K562 (cell line): ENCODE data around the gene TUBB6. TPM values are rescaled to one million over a fixed set of nuclear protein-coding genes. Genes with fewer than 3 reads are reported as not detected.

Experiments
- ATAC-seq: fragments of 200-7000 bp; cut with Tn5 transposase; 3 replicates; pipeline ENCODE4 v1.9.1; 2020; ENCODE audit warnings: moderate library complexity
- BruUV-seq: library from RNA; stranded (reverse); fragments of 400-500 nt; replicated peaks from 2 replicates; lab custom pipeline; 2021; lab: Mats Ljungman, UMichigan
- CTCF ChIA-PET: fragments of 300-600 bp; formaldehyde crosslinking; extraction: SDS; loops from one replicate; lab custom pipeline; 2021; ENCODE audit warnings: low intra/inter-chr PET ratio; lab: Yijun Ruan, JAX
- POLR2A ChIA-PET: fragments of 300-600, 350-650 bp; sonication (Branson Sonifier 250); formaldehyde crosslinking; extraction: SDS; loops from one replicate; lab custom pipeline; 2021; ENCODE audit warnings: antibody characterized with exemption, inconsistent platforms; lab: Yijun Ruan, JAX
- DNase-seq, 4 experiments: peaks; one replicate each; pipeline versions ENCODE4 v3.0.0 to v3.0.0-alpha.2; 2011 to 2018; ENCODE audit warnings: low spot score in 3 of 4, mixed read lengths in 3 of 4; ENCODE audit errors: extremely low read depth in 1 of 4
- FAIRE-seq: peaks from 2 replicates; lab custom pipeline; 2011; peaks lifted over from hg19 to GRCh38; lab: Jason Lieb, UNC
- H2AFZ ChIP-seq: 2 replicates; pipeline ENCODE4 v1.6.0; 2011; ENCODE audit warnings: low read depth, low read length, control low read depth, inconsistent platforms
- H3K27ac ChIP-seq: fragments of 200-600 bp; 3 replicates; pipeline ENCODE4 v1.8.0; 2011; ENCODE audit warnings: low read depth, mild to moderate bottlenecking, control low read depth, inconsistent platforms, low read length, moderate library complexity, mixed read lengths; ENCODE audit errors: extremely low read depth
- H3K27me3 ChIP-seq, 2 experiments: fragments of 300-600 bp in 1 of 2; 2 replicates in 1 of 2; 3 replicates in 1 of 2; pipeline versions ENCODE4 v1.6.0 to v1.8.0; 2011; ENCODE audit warnings: inconsistent platforms in 2 of 2, low read length in 2 of 2, mild to moderate bottlenecking in 1 of 2, mixed read lengths in 1 of 2, moderate library complexity in 1 of 2; ENCODE audit not compliant: control insufficient read depth in 2 of 2, insufficient read depth in 2 of 2
- H3K36me3 ChIP-seq: fragments of 300-600 bp; 3 replicates; pipeline ENCODE4 v1.8.0; 2011; ENCODE audit warnings: mild to moderate bottlenecking, low read length, inconsistent platforms; ENCODE audit not compliant: control insufficient read depth, insufficient read depth
- H3K4me1 ChIP-seq, 2 experiments: fragments of 200-600 bp in 1 of 2; replicated peaks in 1 of 2; 2 replicates in 1 of 2; 3 replicates in 1 of 2; pipeline versions ENCODE4 v1.5.1 to v1.8.0; 2011; ENCODE audit warnings: inconsistent platforms in 2 of 2, low read length in 2 of 2, mild to moderate bottlenecking in 1 of 2, mixed read lengths in 1 of 2, moderate library complexity in 1 of 2; ENCODE audit not compliant: control insufficient read depth in 2 of 2, insufficient read depth in 2 of 2
- H3K4me2 ChIP-seq: 2 replicates; pipeline ENCODE4 v1.6.1; 2011; ENCODE audit warnings: low read length, control low read depth, inconsistent platforms, mixed read lengths; ENCODE audit not compliant: insufficient read depth
- H3K4me3 ChIP-seq: fragments of 200-600 bp; sonication (generic), shearing (Covaris generic); 2 replicates; pipeline ENCODE4 v1.5.1; 2016; ENCODE audit warnings: control low read depth, inconsistent platforms
- H3K79me2 ChIP-seq: fragments of 200-600 bp; 3 replicates; pipeline ENCODE4 v1.8.0; 2011; ENCODE audit warnings: low read length, inconsistent platforms; ENCODE audit not compliant: control insufficient read depth, insufficient read depth
- H3K9ac ChIP-seq, 2 experiments: 2 replicates each; pipeline versions ENCODE4 v1.6.0 to v1.6.1; 2011; ENCODE audit warnings: low read depth in 2 of 2, low read length in 2 of 2, control low read depth in 1 of 2, inconsistent platforms in 1 of 2, mild to moderate bottlenecking in 1 of 2, mixed read lengths in 1 of 2; ENCODE audit not compliant: insufficient read depth in 1 of 2
- H3K9me1 ChIP-seq: one replicate; pipeline ENCODE4 v1.6.0; 2011; ENCODE audit warnings: inconsistent platforms, mild to moderate bottlenecking, low read length, moderate library complexity; ENCODE audit not compliant: control insufficient read depth, insufficient read depth
- H3K9me3 ChIP-seq: replicated peaks from 2 replicates; pipeline ENCODE4 v1.5.1; 2011; ENCODE audit warnings: low read depth, low read length, inconsistent platforms; ENCODE audit not compliant: control insufficient read depth, insufficient read depth
- H4K20me1 ChIP-seq: replicated peaks from 2 replicates; pipeline ENCODE4 v1.6.1; 2011; ENCODE audit warnings: low read length, inconsistent platforms, mixed read lengths; ENCODE audit not compliant: control insufficient read depth, insufficient read depth
- CTBP1 ChIP-seq: fragments of 450-650 bp; IDR thresholded peaks from 2 replicates; pipeline ENCODE4 v1.6.1; 2016; ENCODE audit warnings: borderline replicate concordance
- MAFK ChIP-seq: IDR thresholded peaks from 2 replicates; pipeline ENCODE4 v1.6.1; 2011; ENCODE audit warnings: low read length, improper control_type of control experiment
- POLR2AphosphoS5 ChIP-seq: IDR thresholded peaks from 2 replicates; pipeline ENCODE4 v1.6.1; 2011; ENCODE audit warnings: mild to moderate bottlenecking, low read depth, low read length, moderate library complexity; ENCODE audit not compliant: control insufficient read depth, insufficient read depth
- POLR2G ChIP-seq: fragments of 200-400 bp; formaldehyde crosslinking; IDR thresholded peaks from 2 replicates; pipeline ENCODE4 v1.6.1; 2017; ENCODE audit warnings: low read depth, mild to moderate bottlenecking, antibody characterized with exemption, low read length, moderate library complexity
- POLR3G ChIP-seq: IDR thresholded peaks from 2 replicates; pipeline ENCODE4 v1.6.1; 2011; ENCODE audit not compliant: insufficient read length, insufficient replicate concordance; ENCODE audit errors: extremely low read depth
- TBP ChIP-seq: optimal IDR thresholded peaks from 2 replicates; pipeline ENCODE3; 2011; ENCODE audit warnings: low read depth, low read length, improper control_type of control experiment
- TEAD4 ChIP-seq, 2 experiments: sonication (generic) in 1 of 2; formaldehyde crosslinking in 1 of 2; IDR thresholded peaks; 2 replicates each; pipeline versions ENCODE4 v1.6.1 to v1.8.0; 2012 to 2022; ENCODE audit warnings: borderline replicate concordance in 1 of 2, inconsistent platforms in 1 of 2, low read length in 1 of 2, mild to moderate bottlenecking in 1 of 2, missing genetic modification reagents in 1 of 2
- THRA ChIP-seq: fragments of 450-650 bp; IDR thresholded peaks from 2 replicates; pipeline ENCODE4 v1.6.1; 2017; ENCODE audit warnings: mild to moderate bottlenecking, moderate library complexity
- ZBTB33 ChIP-seq: sonication (generic); formaldehyde crosslinking; IDR thresholded peaks from 2 replicates; pipeline ENCODE4 v1.8.1; 2023; ENCODE audit warnings: mild to moderate bottlenecking, missing genetic modification reagents
- WGBS: fragments of 100-300 bp; shearing (Covaris generic); methylation state at CpG from one replicate; pipeline ENCODE4 v1.1.6; 2016; ENCODE audit warnings: low coverage, mixed read lengths; ENCODE audit not compliant: insufficient coverage; ENCODE audit errors: missing lambda C conversion rate; 5-methylcytosine and 5-hydroxymethylcytosine counted together
- in situ Hi-C: fragments of 300-500 bp; cut with MboI; formaldehyde crosslinking; loops from 4 replicates; pipeline ENCODE4 v1.15.0; 2018; ENCODE audit warnings: inconsistent platforms, mixed read lengths
- intact Hi-C: fragments of 100-400 bp; cut with micrococcal nuclease; formaldehyde crosslinking; loops from 2 replicates; pipeline ENCODE4 v1.14.2; 2022
- polyA plus RNA-seq, 8 experiments: library from polyadenylated mRNA; depleted of rRNA in 4 of 8; stranded (reverse) in 5 of 8; unstranded in 3 of 8; fragments of >200 nt; fragmentation: Nextera tagmentation in 2 of 8; fragmentation: Illumina TruSeq in 1 of 8; extraction: Ambion mirVana in 2 of 8; extraction: Trizol in 1 of 8; gene quantifications; 2 replicates each; pipeline versions ENCODE4 v1.2.1 to v1.2.3, GENCODE V29; 2011 to 2014; ENCODE audit warnings: inconsistent platforms in 1 of 8, missing spikeins in 1 of 8
- total RNA-seq, 7 experiments: library from RNA; depleted of rRNA in 6 of 7; stranded (reverse); fragments of >200 nt in 6 of 7; fragmentation: Illumina TruSeq in 2 of 7; extraction: Trizol in 2 of 7; gene quantifications; 2 replicates each; pipeline versions ENCODE4 v1.2.1 to v1.2.3, GENCODE V29; 2011 to 2021; ENCODE audit warnings: low replicate concordance in 1 of 7

TUBB6 gene
- total and polyA plus RNA-seq, 9 of the 15 experiments (the other 6 are each of a cell fraction or from before 2014, with no cell fraction given) = 43.9 to 404 (median 81.1) TPM

- in situ Hi-C loops = no loop called here
- BruUV-seq = TSS peak; percentile 65
- FAIRE-seq (no peak), ATAC-seq (no peak), DNase-seq (no peak)
- peaks cover 9% of the 10 kb centered on the region; the same call in 1 of the 3 replicates for H3K79me2 ChIP-seq
- no peaks in the 10 kb centered on the region for H3K27me3 ChIP-seq
- H3K4me2 ChIP-seq = no peak overlapping the region
- no peak overlapping the region for H3K9ac ChIP-seq
- H3K9me3 ChIP-seq = no peaks in the 10 kb centered on the region
- no peak overlapping the region for H3K27ac ChIP-seq
- intact Hi-C loops = loop anchor here (5.0 kb wide), 1 partner anchor 43 kb away; no protein-coding TSS in a partner anchor
- WGBS = 93% methylated on average over 22 of the region's 29 CpGs
- POLR2A ChIA-PET = interaction anchor here (0.6 to 4.1 kb wide), 4 partner anchors 9 to 1242 kb away, joined by 3 to 22 read pairs (median 7); no protein-coding TSS in a partner anchor
- CTCF ChIA-PET = interaction anchor here (0.5 kb wide), 1 partner anchor 833 kb away, joined by 4 read pairs; no protein-coding TSS in a partner anchor
- peaks cover 0 to 7% of the 10 kb centered on the region in 2 experiments; a peak in 3 of 5 replicates for H3K4me1 ChIP-seq
- TF ChIP-seq TEAD4 (IDR thresholded peaks at IDR 0.05; ENCODE audit: low read length) (no peak), TEAD4 (CRISPR knock-in tag; IDR thresholded peaks at IDR 0.05; ENCODE audit: borderline replicate concordance) (no peak), MAFK (no peak), POLR2AphosphoS5 (0 out of 2 replicates have a peak, but pooled peaks have one; percentile 16), CTBP1 (no peak), TBP (no peak), ZBTB33 (CRISPR knock-in tag) (peak; percentile 61; the same call in 1 of the 2 replicates), POLR3G (no peak), POLR2G (0 out of 2 replicates have a peak, but pooled peaks have one; percentile 2), THRA (no peak)
- no peak overlapping the region for H2AFZ ChIP-seq
- H3K36me3 ChIP-seq = peaks cover 80% of the 10 kb centered on the region
- no peaks in the 10 kb centered on the region for H4K20me1 ChIP-seq
- no peak overlapping the region for H3K4me3 ChIP-seq
- H3K9me1 ChIP-seq = no peaks in the 10 kb centered on the region
These were observed 17.7 kb downstream of the TUBB6 start for GRCh38 chr18:12325726-12326245.
